Mucosa of descending colon (tissue), 3 donors: ENCODE results near the gene TSHZ3. TPM values are rescaled to one million over a fixed set of nuclear protein-coding genes. Genes with fewer than 3 reads are reported as not detected.

ENCODE experiments used
- ATAC-seq: fragments of 200-7000 bp; cut with Tn5 transposase; one replicate; pipeline ENCODE4 v1.9.1; 2020; ENCODE audit warnings: mild to moderate bottlenecking, moderate library complexity
- DNase-seq, 3 donors: peaks; one replicate each; pipeline ENCODE4 v3.0.0-alpha.2; 2020
- H3K36me3 ChIP-seq: fragments of 200-600 bp; one replicate; pipeline ENCODE4 v1.8.0; 2021; ENCODE audit warnings: low read depth, mild to moderate bottlenecking
- H3K4me1 ChIP-seq: fragments of 200-600 bp; one replicate; pipeline ENCODE4 v1.8.0; 2021; ENCODE audit warnings: low read depth, mild to moderate bottlenecking
- H3K4me3 ChIP-seq: fragments of 200-600 bp; one replicate; pipeline ENCODE4 v1.8.0; 2021; ENCODE audit warnings: mild to moderate bottlenecking
- H3K9me3 ChIP-seq: fragments of 200-600 bp; one replicate; pipeline ENCODE4 v1.8.0; 2021; ENCODE audit warnings: mild to moderate bottlenecking
- intact Hi-C, 2 donors: fragments of 100-400 bp; cut with DNase I in 1 of 2; cut with micrococcal nuclease in 1 of 2; formaldehyde crosslinking; loops; one replicate each; pipeline versions ENCODE4 v1.11.0 to v1.11.1; 2022; cut with DNase I, micrococcal nuclease
- total RNA-seq, 3 donors: library from RNA; stranded (reverse); fragmentation: NEBNext Ultra II Directional in 2 of 3; extraction: Animal tissue kit (Norgen Biotek cat#: 25700) in 2 of 3; gene quantifications; one replicate each; pipeline versions ENCODE4 v1.2.1 to v1.2.4, GENCODE V29; 2021 to 2023
- TF ChIP-seq, protein P1 (sequence below): fragments of 200-600 bp; IDR thresholded peaks from one replicate; pipeline ENCODE4 v1.8.0; 2022; ENCODE audit warnings: antibody characterized with exemption, mild to moderate bottlenecking
- donor health status: DM: no; HTN: no; CAD: no; lungs with moderate emphysema.
- donor health status: DM: no; HTN: no; CAD: no.
- donor health status: DM: no; HTN: yes; CAD: no.

The TSHZ3 gene
- total RNA-seq, 3 donors from 2014 or later = 1.6 to 32.1 (median 5.2) TPM

DNA sequence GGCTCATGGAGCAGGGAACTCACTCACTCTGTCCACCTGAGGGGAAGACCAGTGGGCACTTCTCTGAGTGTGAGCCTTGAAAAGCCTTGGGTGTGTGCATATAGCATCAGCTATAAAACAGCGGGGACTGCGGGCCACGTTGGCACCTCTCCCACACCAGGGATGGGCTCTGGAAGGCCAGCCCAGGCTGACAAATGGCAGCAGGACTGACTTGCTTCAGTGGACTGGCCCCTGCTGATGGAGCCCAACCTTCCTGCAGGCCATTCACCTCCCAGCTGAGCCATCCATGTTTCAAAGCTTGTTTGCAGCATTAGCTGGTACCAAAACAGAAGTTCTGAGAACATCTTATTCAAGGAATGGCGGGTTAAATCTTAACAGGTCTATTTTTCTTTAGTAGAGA is 21.0 kb downstream of the TSHZ3 start:
- DNase-seq = no peak
- intact Hi-C loops = no loop called here
- no peak overlapping the region for H3K4me3 ChIP-seq
- TF ChIP-seq, protein P1, sequence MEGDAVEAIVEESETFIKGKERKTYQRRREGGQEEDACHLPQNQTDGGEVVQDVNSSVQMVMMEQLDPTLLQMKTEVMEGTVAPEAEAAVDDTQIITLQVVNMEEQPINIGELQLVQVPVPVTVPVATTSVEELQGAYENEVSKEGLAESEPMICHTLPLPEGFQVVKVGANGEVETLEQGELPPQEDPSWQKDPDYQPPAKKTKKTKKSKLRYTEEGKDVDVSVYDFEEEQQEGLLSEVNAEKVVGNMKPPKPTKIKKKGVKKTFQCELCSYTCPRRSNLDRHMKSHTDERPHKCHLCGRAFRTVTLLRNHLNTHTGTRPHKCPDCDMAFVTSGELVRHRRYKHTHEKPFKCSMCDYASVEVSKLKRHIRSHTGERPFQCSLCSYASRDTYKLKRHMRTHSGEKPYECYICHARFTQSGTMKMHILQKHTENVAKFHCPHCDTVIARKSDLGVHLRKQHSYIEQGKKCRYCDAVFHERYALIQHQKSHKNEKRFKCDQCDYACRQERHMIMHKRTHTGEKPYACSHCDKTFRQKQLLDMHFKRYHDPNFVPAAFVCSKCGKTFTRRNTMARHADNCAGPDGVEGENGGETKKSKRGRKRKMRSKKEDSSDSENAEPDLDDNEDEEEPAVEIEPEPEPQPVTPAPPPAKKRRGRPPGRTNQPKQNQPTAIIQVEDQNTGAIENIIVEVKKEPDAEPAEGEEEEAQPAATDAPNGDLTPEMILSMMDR = no peak
- no peak for ATAC-seq
- H3K9me3 ChIP-seq = no peaks in the 10 kb centered on the region
- H3K36me3 ChIP-seq = no peaks in the 10 kb centered on the region
- H3K4me1 ChIP-seq = no peaks in the 10 kb centered on the region

DNA sequence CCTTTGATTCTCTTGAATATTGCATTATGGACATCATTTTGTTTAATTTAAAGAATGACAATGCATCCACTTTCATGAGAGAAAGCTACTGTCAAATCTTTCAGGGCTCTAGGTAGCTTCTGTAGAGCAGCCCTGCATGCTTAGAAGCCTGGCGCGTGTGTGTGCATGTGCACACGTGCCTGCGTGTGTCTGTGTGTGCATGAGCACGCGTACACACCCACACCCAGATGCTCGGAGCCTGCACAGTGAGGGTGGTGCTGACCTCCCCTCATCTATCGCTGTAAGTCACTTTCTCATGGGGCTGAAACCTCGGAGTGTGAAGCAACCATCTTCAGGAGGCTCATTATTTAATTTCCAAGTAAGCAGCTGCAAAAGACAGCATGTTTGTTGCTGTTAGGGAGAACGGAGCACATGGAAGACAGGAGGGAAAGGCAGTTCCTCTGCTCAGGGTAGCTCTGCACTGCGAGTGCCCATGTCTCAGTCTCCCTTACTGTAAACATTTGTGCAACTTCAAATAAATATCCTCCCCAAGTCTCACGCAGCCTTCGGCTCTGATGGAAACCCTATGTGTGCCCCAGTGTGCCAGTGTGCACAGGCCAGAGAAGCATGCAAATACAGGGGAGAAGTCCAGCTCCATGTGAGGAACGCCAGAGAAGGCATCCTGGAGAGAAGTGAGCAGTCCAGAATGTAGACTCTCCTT is 22.8 kb downstream of the TSHZ3 start:
- H3K4me3 ChIP-seq = no peak overlapping the region
- no peaks in the 10 kb centered on the region for H3K4me1 ChIP-seq
- intact Hi-C loops = no loop called here

DNA sequence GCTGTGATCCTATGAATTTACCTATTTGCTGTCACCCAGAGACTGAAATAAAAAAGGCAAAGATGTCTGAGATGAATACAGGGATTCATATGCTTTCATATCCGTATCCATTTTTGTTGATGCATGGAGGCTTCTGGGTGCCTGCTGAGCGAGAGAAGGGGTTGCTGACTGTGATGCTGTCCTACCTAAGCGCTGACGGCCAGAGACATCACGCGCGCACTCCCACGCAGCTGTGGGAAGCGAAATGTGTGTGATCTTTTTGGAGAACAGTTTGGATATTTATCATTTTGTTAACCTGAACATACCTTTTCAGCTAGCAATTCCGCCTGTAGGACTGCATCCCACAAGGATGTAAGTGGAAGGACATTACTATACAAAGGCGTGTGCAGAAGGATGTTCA is 23.9 kb downstream of the TSHZ3 start:
- H3K4me3 ChIP-seq = no peak overlapping the region
- intact Hi-C loops = no loop called here
- H3K4me1 ChIP-seq = no peaks in the 10 kb centered on the region
- no peaks in the 10 kb centered on the region for H3K9me3 ChIP-seq
- ATAC-seq = no peak
- TF ChIP-seq, protein P1 = no peak
- H3K36me3 ChIP-seq = no peaks in the 10 kb centered on the region
- no peak for DNase-seq

More for the DNA sequence above, 22.8 kb downstream of the TSHZ3 start:
- Histone ChIP-seq H3K9me3 (no peaks in the 10 kb centered on the region), H3K36me3 (no peaks in the 10 kb centered on the region)
- DNase-seq (no peak), ATAC-seq (no peak)
- TF ChIP-seq, protein P1 = no peak

DNA sequence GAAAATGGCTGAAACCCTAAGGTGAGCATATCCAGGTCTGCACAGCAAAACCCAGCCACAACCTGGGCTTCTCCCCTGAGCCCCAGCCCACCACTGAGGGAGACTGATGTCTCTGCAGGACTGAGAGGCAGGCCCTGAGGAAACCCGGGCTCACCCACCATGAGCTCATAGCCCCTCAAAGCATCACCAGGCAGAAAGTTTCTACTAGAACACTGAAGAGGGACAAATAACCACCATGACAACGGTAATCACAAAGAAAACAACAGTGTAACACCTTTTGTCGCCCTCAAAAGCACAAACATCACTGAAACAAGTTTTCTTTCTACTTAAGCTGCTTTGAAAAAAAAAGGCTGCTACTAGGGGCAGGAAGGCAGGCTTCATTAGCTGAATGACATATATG is 29.8 kb downstream of the TSHZ3 start:
- no peaks in the 10 kb centered on the region for H3K36me3 ChIP-seq
- ATAC-seq = no peak
- H3K4me1 ChIP-seq = no peaks in the 10 kb centered on the region
- TF ChIP-seq, protein P1 = no peak
- H3K9me3 ChIP-seq = no peaks in the 10 kb centered on the region
- DNase-seq = no peak
- intact Hi-C loops = no loop called here
- no peak overlapping the region for H3K4me3 ChIP-seq

DNA sequence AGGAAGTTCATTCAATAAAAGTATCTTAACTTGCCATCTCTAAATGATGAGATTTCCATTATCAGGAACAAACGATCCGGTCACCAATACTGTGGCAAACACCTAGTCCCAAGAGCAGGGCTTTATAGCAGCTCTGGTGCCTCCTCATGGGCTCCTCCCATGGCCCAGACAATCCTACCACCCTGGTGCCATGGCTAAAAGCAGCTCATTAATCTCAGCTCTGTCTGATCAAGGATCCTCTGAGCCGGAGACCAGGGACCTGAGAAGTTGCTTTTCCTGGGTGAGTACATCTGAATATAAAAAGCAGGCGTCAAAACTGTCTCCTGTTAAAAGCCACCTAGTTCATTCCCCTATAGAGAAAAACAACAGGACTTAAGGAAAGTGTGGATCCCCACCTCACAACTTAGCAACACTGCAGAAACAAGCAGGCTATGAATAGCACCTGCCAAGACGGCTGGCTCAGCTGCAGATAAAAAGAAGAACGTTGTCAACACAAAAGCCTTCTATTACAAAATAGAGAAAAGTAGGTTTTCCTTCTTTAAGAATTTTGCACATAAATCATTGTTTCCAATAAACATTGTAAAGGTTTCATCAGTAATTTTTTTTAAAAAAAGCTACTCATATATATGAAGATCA is 30.3 kb downstream of the TSHZ3 start:
- H3K9me3 ChIP-seq = no peaks in the 10 kb centered on the region
- DNase-seq = no peak
- no peak overlapping the region for H3K4me3 ChIP-seq
- TF ChIP-seq, protein P1 = no peak
- ATAC-seq = no peak
- intact Hi-C loops = no loop called here
- H3K36me3 ChIP-seq = no peaks in the 10 kb centered on the region
- H3K4me1 ChIP-seq = no peaks in the 10 kb centered on the region
